ENCODE results near the gene SDC4.

Gene SDC4

DNA sequence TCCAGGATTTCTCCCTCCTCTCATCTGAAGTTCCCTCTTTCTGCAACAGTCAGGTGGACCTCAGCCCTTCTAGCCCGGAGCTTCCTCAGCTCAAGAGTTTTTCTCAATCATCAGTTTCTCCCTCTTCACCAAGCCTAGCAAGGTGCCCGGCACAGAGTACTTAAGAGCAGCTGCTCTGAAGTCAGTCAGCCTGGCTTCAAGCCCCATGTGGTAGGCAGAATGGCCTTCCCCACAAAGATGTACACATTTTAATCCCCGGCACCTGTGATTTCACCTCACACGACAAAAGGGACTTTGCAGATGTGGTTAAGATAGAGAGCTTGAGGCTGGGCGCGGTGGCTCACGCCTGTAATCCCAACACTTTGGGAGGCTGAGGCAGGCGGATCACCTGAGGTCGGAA is 56.7 kb downstream of the SDC4 start:
- H3K36me3 ChIP-seq (ENCODE audit: insufficient read depth, low read length), result no peaks in the 10 kb centered on the region
- H3K9ac ChIP-seq (ENCODE audit: low read depth, low read length), result no peak overlapping the region
- peaks cover 6% of the 10 kb centered on the region; the same call in 1 of the 2 replicates for H3K4me1 ChIP-seq (ENCODE audit: insufficient read depth, low read length)
- peaks cover 12% of the 10 kb centered on the region for H3K9me3 ChIP-seq (ENCODE audit: insufficient read depth, low read depth, low read length)
- 91% methylated on average over 9 of the region's 9 CpGs for WGBS
- no peak overlapping the region for H3K4me3 ChIP-seq (ENCODE audit: low read length)
- peaks cover 37% of the 10 kb centered on the region for H3K27me3 ChIP-seq (ENCODE audit: insufficient read depth, low read length)
- no peak overlapping the region for H3K27ac ChIP-seq (ENCODE audit: low read depth, low read length)

DNA sequence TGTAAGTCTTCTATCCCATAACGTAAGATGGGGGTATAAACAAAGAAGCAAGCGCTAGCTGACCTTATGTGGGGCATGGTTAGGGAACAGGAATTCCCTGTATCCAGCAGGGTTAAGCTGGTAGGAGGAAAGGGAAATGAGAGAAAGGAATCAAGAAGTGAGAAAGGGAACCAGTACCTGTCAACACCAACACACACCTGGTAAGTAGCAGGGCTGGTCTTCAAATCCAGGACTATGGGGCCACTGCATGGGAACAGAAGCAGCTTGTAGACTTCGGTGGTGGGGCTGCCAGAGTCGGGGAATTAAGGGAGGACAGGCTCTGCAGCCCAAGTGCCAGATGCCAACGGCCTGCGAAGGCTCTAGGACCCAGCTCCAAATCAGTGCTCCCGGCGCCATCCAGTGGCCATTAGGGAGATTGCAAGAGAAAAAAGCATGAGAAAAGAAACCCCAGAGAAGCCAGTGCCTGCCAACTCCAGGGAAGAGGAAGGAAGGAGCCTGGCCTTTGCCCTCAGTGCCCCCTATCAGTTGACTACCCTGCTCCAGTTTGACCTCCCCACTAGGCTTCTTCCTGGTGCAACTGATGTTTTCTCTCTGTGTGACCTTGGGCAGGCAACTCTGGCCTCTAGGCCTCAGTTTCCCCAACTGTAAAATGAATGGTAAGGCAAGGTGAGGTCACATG is 57.4 kb downstream of the SDC4 start:
- Histone ChIP-seq H3K4me1 (ENCODE audit: insufficient read depth, low read length) (peaks cover 6% of the 10 kb centered on the region; the same call in 1 of the 2 replicates), H3K27me3 (ENCODE audit: insufficient read depth, low read length) (peaks cover 37% of the 10 kb centered on the region), H3K9ac (ENCODE audit: low read depth, low read length) (no peak overlapping the region), H3K27ac (ENCODE audit: low read depth, low read length) (no peak overlapping the region), H3K4me3 (ENCODE audit: low read length) (no peak overlapping the region), H3K36me3 (ENCODE audit: insufficient read depth, low read length) (no peaks in the 10 kb centered on the region), H3K9me3 (ENCODE audit: insufficient read depth, low read depth, low read length) (peaks cover 12% of the 10 kb centered on the region)
- 19% methylated on average over 8 of the region's 8 CpGs for WGBS

DNA sequence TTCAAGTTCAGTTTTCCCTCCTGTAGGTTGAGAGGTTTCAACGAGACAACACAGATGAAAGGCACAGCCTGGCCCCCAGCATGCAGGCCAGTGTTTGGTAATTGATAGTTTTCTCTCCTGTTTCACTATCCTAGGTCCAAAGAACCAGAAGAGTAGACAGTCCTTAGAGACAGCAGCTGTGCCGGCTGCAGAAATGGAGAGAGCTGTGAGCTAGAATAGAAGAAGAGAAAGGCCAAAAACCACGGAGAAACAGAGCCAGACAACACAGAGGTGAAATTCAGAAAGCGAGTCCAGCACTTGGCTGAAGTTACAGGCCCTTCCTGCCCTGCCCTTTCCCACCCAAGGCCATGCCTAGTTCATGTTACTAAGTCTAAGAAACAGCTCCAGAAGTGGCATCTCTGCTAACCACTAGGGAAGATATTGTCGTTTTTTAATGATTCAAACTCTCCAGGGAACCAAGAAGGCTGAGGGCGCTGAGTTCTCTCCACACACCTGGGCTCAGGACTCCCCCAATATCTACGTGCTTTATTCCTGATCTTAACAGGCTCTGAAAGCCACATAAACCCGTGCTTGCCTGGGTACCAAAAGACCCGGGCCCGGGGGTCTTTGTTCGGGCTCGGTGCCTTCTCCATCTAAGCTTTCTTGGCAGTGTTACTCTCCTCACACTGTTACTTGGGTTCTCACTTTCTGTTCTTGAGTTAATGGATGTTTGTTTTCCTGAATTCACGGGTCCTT is 58.1 kb downstream of the SDC4 start:
- Histone ChIP-seq H3K27ac (ENCODE audit: low read depth, low read length) (no peak overlapping the region), H3K9me3 (ENCODE audit: insufficient read depth, low read depth, low read length) (peaks cover 10% of the 10 kb centered on the region), H3K4me3 (ENCODE audit: low read length) (no peak overlapping the region), H3K4me1 (ENCODE audit: insufficient read depth, low read length) (peaks cover 6% of the 10 kb centered on the region; the same call in 1 of the 2 replicates), H3K9ac (ENCODE audit: low read depth, low read length) (no peak overlapping the region), H3K36me3 (ENCODE audit: insufficient read depth, low read length) (no peaks in the 10 kb centered on the region), H3K27me3 (ENCODE audit: insufficient read depth, low read length) (peaks cover 37% of the 10 kb centered on the region)
- 83% methylated on average over 13 of the region's 13 CpGs for WGBS

DNA sequence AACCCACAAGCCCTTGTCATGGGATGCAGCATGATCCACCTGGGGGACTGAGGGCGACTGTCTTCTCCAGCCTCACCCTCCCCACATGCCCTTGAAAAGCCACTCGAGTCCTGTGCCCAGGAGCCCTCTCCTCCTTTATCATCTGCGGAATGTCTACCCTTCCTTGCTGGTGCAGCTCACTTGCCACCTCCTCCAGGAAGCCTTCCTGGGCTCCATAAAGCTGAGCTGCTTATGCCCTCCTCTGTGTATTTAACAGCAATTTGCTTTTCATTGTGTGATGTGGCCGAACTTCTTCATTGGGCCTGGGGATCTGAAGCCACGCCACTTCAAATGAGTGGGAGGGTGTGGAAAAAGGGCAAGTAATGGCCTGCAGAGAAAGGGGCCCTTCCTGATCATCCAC is 59.4 kb downstream of the SDC4 start:
- no peaks in the 10 kb centered on the region for H3K9me3 ChIP-seq (ENCODE audit: insufficient read depth, low read depth, low read length)
- H3K9ac ChIP-seq (ENCODE audit: low read depth, low read length), result no peak overlapping the region
- no peak overlapping the region for H3K27ac ChIP-seq (ENCODE audit: low read depth, low read length)
- WGBS, result 95% methylated on average over 5 of the region's 5 CpGs
- H3K36me3 ChIP-seq (ENCODE audit: insufficient read depth, low read length), result no peaks in the 10 kb centered on the region
- H3K4me1 ChIP-seq (ENCODE audit: insufficient read depth, low read length), result peaks cover 6% of the 10 kb centered on the region; the same call in 1 of the 2 replicates
- H3K27me3 ChIP-seq (ENCODE audit: insufficient read depth, low read length), result peaks cover 29% of the 10 kb centered on the region
- no peak overlapping the region for H3K4me3 ChIP-seq (ENCODE audit: low read length)

DNA sequence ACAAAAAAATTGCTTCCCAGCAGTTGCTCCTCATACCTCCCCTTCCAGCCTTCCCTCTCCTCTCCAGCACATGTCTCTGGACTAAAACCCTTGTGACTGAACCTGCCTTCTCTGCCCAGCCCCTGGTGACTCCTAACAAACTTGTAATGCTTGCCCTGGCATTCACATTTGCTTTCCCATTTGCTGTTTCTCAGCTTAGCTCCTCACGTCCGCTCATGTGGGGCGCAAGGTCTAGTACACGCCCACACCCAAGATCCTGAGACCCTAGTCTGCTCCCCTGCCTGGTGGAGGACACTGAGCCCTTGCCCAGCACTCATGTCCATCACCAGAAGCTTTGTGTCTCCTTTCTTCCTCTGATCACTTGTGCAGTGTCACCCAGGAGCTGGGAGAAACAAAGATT is 59.8 kb downstream of the SDC4 start:
- Histone ChIP-seq H3K9ac (ENCODE audit: low read depth, low read length) (no peak overlapping the region), H3K4me1 (ENCODE audit: insufficient read depth, low read length) (peaks cover 6% of the 10 kb centered on the region; the same call in 1 of the 2 replicates), H3K4me3 (ENCODE audit: low read length) (no peak overlapping the region), H3K27me3 (ENCODE audit: insufficient read depth, low read length) (peaks cover 26% of the 10 kb centered on the region), H3K9me3 (ENCODE audit: insufficient read depth, low read depth, low read length) (no peaks in the 10 kb centered on the region), H3K36me3 (ENCODE audit: insufficient read depth, low read length) (no peaks in the 10 kb centered on the region), H3K27ac (ENCODE audit: low read depth, low read length) (no peak overlapping the region)
- WGBS, result 94% methylated on average over 4 of the region's 4 CpGs

DNA sequence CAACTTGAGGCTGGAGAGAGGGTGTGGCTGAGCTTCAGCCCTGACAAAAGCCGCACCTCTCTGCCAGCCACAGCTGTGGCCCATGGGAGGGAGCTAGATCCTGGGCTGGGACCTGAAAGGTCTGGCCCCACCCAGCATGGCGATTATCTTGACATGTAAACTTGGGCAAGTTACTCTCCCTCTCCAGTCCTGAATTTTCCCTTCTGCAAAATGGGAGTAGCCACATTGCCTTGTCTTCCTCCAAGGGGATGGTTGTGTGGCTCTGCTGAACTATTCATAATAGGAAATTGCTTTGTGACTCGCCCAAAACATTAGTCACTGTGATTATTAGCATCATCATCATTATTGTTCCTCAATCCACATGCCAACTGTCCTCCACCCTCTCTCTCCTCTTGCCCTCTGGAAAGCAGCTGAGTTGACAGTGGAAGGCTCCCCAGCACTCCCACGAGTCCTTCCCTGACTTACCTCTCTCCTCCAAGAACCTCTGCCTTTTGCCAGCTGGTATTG is 64.6 kb downstream of the SDC4 start:
- H3K27ac ChIP-seq (ENCODE audit: low read depth, low read length), result no peak overlapping the region
- 68% methylated on average over 4 of the region's 4 CpGs for WGBS
- H3K4me3 ChIP-seq (ENCODE audit: low read length), result no peak overlapping the region
- no peaks in the 10 kb centered on the region for H3K27me3 ChIP-seq (ENCODE audit: insufficient read depth, low read length)
- no peaks in the 10 kb centered on the region for H3K36me3 ChIP-seq (ENCODE audit: insufficient read depth, low read length)
- H3K4me1 ChIP-seq (ENCODE audit: insufficient read depth, low read length), result no peaks in the 10 kb centered on the region
- no peaks in the 10 kb centered on the region for H3K9me3 ChIP-seq (ENCODE audit: insufficient read depth, low read depth, low read length)
- no peak overlapping the region for H3K9ac ChIP-seq (ENCODE audit: low read depth, low read length)

DNA sequence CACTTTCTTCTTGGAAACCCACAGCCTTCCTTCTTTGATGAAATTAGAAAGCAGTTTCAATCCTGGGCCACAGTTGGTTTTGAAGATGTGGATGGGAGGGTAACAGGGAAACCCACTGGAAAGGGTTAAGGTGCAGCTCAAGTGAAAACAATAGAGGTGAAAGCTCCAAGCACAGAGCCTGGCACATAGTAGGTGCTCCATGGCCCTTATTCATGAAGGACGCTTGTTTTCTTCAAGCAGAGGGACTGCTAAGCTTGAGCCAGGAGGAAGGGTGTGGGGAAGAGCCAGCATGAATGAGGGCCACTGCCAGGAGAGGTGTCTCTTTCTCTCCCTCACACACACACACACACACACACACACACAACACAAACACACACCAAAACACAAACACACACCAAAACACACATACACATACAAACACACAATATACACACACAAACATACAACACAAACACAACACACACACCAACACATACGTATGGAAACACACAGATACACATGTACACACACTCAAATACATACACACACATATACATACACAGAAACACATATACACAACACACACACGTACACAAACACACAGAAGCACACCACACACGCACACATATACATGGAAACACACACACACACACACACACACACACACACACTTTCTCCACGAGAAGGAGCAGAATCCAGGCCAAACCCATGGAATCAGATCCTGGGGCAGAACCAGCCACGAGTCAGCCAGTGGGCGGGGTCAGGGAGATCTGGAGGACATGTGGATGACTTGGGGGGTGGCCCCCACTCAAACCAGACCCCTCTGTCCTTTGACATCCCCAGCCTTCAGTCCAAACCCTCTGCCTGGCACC is 65.3 kb downstream of the SDC4 start:
- Histone ChIP-seq H3K4me3 (ENCODE audit: low read length) (no peak overlapping the region), H3K27ac (ENCODE audit: low read depth, low read length) (no peak overlapping the region), H3K9ac (ENCODE audit: low read depth, low read length) (no peak overlapping the region), H3K36me3 (ENCODE audit: insufficient read depth, low read length) (no peaks in the 10 kb centered on the region), H3K4me1 (ENCODE audit: insufficient read depth, low read length) (no peaks in the 10 kb centered on the region), H3K9me3 (ENCODE audit: insufficient read depth, low read depth, low read length) (no peaks in the 10 kb centered on the region), H3K27me3 (ENCODE audit: insufficient read depth, low read length) (no peaks in the 10 kb centered on the region)
- WGBS, result 82% methylated on average over 7 of the region's 7 CpGs

DNA sequence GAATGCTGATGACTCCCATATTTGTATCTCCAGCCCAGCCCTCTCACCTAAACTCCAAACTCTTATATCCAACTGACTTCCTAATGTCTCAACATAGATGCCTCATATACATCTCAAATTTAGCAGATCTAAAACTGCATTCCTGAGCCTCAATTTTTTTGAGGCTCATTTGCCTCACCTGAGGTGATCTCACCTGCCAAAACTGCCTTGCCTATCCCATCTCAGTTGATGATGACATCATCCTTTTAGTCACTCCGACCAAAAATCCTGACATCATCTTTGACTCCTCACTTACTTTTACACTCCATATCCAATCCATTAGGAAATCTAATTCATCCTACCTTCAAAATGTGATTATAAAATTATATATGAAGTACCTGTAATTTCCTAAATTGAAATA is 68.2 kb downstream of the SDC4 start:
- no peak overlapping the region for H3K27ac ChIP-seq (ENCODE audit: low read depth, low read length)
- no peaks in the 10 kb centered on the region for H3K36me3 ChIP-seq (ENCODE audit: insufficient read depth, low read length)
- H3K4me3 ChIP-seq (ENCODE audit: low read length), result no peak overlapping the region
- H3K4me1 ChIP-seq (ENCODE audit: insufficient read depth, low read length), result no peaks in the 10 kb centered on the region
- WGBS, result 90% methylated on average over 1 of the region's 1 CpG
- no peaks in the 10 kb centered on the region for H3K9me3 ChIP-seq (ENCODE audit: insufficient read depth, low read depth, low read length)
- no peak overlapping the region for H3K9ac ChIP-seq (ENCODE audit: low read depth, low read length)
- H3K27me3 ChIP-seq (ENCODE audit: insufficient read depth, low read length), result no peaks in the 10 kb centered on the region

DNA sequence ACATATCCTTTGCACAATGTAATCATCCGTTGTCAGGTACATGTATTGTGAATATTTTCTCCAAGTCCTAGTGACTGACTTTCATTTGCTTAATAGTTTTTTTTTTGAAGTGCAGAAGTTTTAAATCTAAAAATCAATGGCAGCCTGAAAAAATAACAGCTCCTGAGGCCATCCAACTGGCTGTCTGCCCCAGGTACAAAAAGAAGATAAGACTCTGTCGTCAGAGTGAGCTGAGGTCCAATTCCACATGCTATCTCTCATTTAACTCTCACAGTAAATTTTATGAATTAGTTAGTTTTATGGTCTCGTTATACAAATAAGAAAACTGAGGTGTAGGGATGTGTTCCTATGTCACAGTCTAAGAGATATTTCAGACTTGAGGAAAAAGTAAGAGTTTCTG is 72.9 kb downstream of the SDC4 start:
- H3K27ac ChIP-seq (ENCODE audit: low read depth, low read length), result no peak overlapping the region
- H3K9me3 ChIP-seq (ENCODE audit: insufficient read depth, low read depth, low read length), result no peaks in the 10 kb centered on the region
- H3K4me3 ChIP-seq (ENCODE audit: low read length), result no peak overlapping the region
- peaks cover 12% of the 10 kb centered on the region for H3K4me1 ChIP-seq (ENCODE audit: insufficient read depth, low read length)
- no peak overlapping the region for H3K9ac ChIP-seq (ENCODE audit: low read depth, low read length)
- WGBS, result 86% methylated on average over 2 of the region's 3 CpGs
- H3K36me3 ChIP-seq (ENCODE audit: insufficient read depth, low read length), result no peaks in the 10 kb centered on the region
- no peaks in the 10 kb centered on the region for H3K27me3 ChIP-seq (ENCODE audit: insufficient read depth, low read length)

All from HUES64 (cell line).